Neural progenitor cell (in vitro differentiated cells): Measurements from ENCODE around the gene REC114. TPM values are rescaled to one million over a fixed set of nuclear protein-coding genes. Genes with fewer than 3 reads are reported as not detected.
A peak's percentile ranks its signal among the peaks of the same experiment; 100 is the strongest.

ENCODE experiments used
- DNase-seq: peaks from one replicate; pipeline ENCODE4 v3.0.0-alpha.2; 2016; ENCODE audit warnings: low spot score
- H2AFZ ChIP-seq: fragments of 200-600 bp; sonication (generic); replicated peaks from 2 replicates; pipeline ENCODE4 v1.6.1; 2016; ENCODE audit warnings: antibody characterized with exemption
- H3F3A ChIP-seq: fragments of 200-600 bp; sonication (generic); 2 replicates; pipeline ENCODE4 v1.6.1; 2016; ENCODE audit warnings: antibody characterized with exemption, low read depth
- H3K27ac ChIP-seq: fragments of 200-600 bp; sonication (generic); 2 replicates; pipeline ENCODE4 v1.5.1; 2016; ENCODE audit warnings: mild to moderate bottlenecking
- H3K27me3 ChIP-seq: fragments of 200-600 bp; sonication (generic); 2 replicates; pipeline ENCODE4 v1.6.1; 2016; ENCODE audit warnings: mild to moderate bottlenecking, moderate library complexity
- H3K36me3 ChIP-seq: fragments of 200-600 bp; sonication (generic); 2 replicates; pipeline ENCODE4 v1.5.1; 2016
- H3K4me1 ChIP-seq: fragments of 200-600 bp; sonication (generic); 2 replicates; pipeline ENCODE4 v1.6.1; 2016; ENCODE audit warnings: mixed run types
- H3K4me2 ChIP-seq: fragments of 200-600 bp; sonication (generic); 2 replicates; pipeline ENCODE4 v1.6.1; 2016
- H3K4me3 ChIP-seq: fragments of 200-600 bp; sonication (generic); 2 replicates; pipeline ENCODE4 v1.5.1; 2016
- H3K79me2 ChIP-seq: fragments of 200-600 bp; sonication (generic); 2 replicates; pipeline ENCODE4 v1.6.1; 2016; ENCODE audit warnings: low read depth
- H3K9ac ChIP-seq: fragments of 200-600 bp; sonication (generic); 2 replicates; pipeline ENCODE4 v1.6.1; 2016
- H3K9me3 ChIP-seq: fragments of 200-600 bp; sonication (generic); 2 replicates; pipeline ENCODE4 v1.5.1; 2016; ENCODE audit warnings: low read depth
- H4K20me1 ChIP-seq: fragments of 200-600 bp; sonication (generic); 2 replicates; pipeline ENCODE4 v1.6.1; 2016; ENCODE audit warnings: low read depth
- H3K27ac Mint-ChIP-seq: 3 replicates; pipeline ENCODE4 v1.8.0; 2021; ENCODE audit warnings: mixed read lengths
- H3K27me3 Mint-ChIP-seq: 2 replicates; pipeline ENCODE4 v1.8.0; 2022; ENCODE audit warnings: low read depth, mild to moderate bottlenecking, inconsistent platforms, moderate library complexity, mixed read lengths; ENCODE audit not compliant: insufficient read depth
- H3K36me3 Mint-ChIP-seq: 3 replicates; pipeline ENCODE4 v1.8.0; 2021; ENCODE audit warnings: mixed read lengths
- H3K4me1 Mint-ChIP-seq: 3 replicates; pipeline ENCODE4 v1.8.0; 2021; ENCODE audit warnings: mixed read lengths
- H3K4me3 Mint-ChIP-seq: 3 replicates; pipeline ENCODE4 v1.8.0; 2021; ENCODE audit warnings: mild to moderate bottlenecking, moderate library complexity, mixed read lengths
- H3K9me3 Mint-ChIP-seq: 3 replicates; pipeline ENCODE4 v1.8.0; 2020; ENCODE audit warnings: mixed read lengths
- CTCF ChIP-seq: fragments of 200-600 bp; sonication (generic); IDR thresholded peaks from 2 replicates; pipeline ENCODE4 v1.5.1; 2017; ENCODE audit warnings: antibody characterized with exemption, mild to moderate bottlenecking
- EZH2 ChIP-seq: fragments of 200-600 bp; sonication (generic); IDR thresholded peaks from 2 replicates; pipeline ENCODE4 v1.6.1; 2017; ENCODE audit warnings: antibody characterized with exemption, mild to moderate bottlenecking, moderate library complexity
- EZH2phosphoT487 ChIP-seq: fragments of 200-600 bp; sonication (generic); IDR thresholded peaks from 2 replicates; pipeline ENCODE4 v1.6.1; 2017; ENCODE audit warnings: antibody characterized with exemption
- total RNA-seq: library from RNA; depleted of rRNA; stranded (reverse); fragments of >200 nt; gene quantifications from 2 replicates; pipeline ENCODE4 v1.2.3, GENCODE V29; 2015; ENCODE audit warnings: low replicate concordance

Gene REC114
- total RNA-seq, 1 donor from 2014 or later = not detected

DNA sequence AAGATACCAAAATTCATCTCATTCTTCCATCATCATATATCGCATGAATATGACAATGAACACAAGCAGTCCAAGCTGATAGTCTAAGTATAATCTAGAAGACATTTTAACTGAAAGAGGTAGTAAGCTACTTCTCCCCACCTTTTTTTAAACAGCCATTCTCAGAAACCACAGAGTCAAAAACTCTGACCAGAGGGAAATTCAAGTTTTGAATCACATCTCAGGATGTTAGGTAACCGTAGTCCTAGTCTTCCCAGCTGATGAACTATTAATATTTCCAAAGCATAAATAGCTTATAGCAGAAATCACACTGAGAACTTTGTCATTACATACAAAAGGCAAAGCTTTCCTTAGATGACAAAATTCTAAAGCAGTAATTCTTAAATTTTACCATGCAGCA, 164.4 kb downstream of the REC114 start:
- H3K27ac Mint-ChIP-seq = no peak overlapping the region

GRCh38 chr15:73607843-73608242, 164.9 kb downstream of the REC114 start:
- no peak overlapping the region for H3K27ac ChIP-seq
- H3K9me3 ChIP-seq = no peaks in the 10 kb centered on the region
- no peak overlapping the region for H3K4me3 ChIP-seq
- no peaks in the 10 kb centered on the region for H3K27me3 ChIP-seq
- H4K20me1 ChIP-seq = peaks cover 87% of the 10 kb centered on the region
- TF ChIP-seq EZH2 (no peak), EZH2phosphoT487 (no peak), CTCF (no peak)
- no peak for DNase-seq
- H3K4me2 ChIP-seq = no peak overlapping the region
- no peaks in the 10 kb centered on the region for H3K36me3 ChIP-seq
- no peak overlapping the region for H3K27ac Mint-ChIP-seq
- H3K4me1 Mint-ChIP-seq = peaks cover 20% of the 10 kb centered on the region
- peaks cover 34% of the 10 kb centered on the region for H3K4me1 ChIP-seq
- H2AFZ ChIP-seq = no peak overlapping the region
- no peak overlapping the region for H3K4me3 Mint-ChIP-seq
- no peaks in the 10 kb centered on the region for H3K27me3 Mint-ChIP-seq
- peaks cover 16% of the 10 kb centered on the region for H3F3A ChIP-seq
- no peak overlapping the region for H3K9ac ChIP-seq
- H3K36me3 Mint-ChIP-seq = peaks cover 6% of the 10 kb centered on the region
- H3K9me3 Mint-ChIP-seq = peaks cover 2% of the 10 kb centered on the region
- peaks cover 100% of the 10 kb centered on the region for H3K79me2 ChIP-seq

More for the DNA sequence above, 164.4 kb downstream of the REC114 start:
- no peak for DNase-seq
- TF ChIP-seq EZH2phosphoT487 (no peak), EZH2 (no peak), CTCF (no peak)
- H3K36me3 Mint-ChIP-seq = peaks cover 6% of the 10 kb centered on the region
- Histone ChIP-seq H3F3A (peaks cover 20% of the 10 kb centered on the region), H3K27me3 (no peaks in the 10 kb centered on the region), H4K20me1 (peaks cover 92% of the 10 kb centered on the region), H3K4me2 (no peak overlapping the region), H3K79me2 (peaks cover 100% of the 10 kb centered on the region), H3K27ac (no peak overlapping the region), H3K9ac (no peak overlapping the region), H3K4me1 (peaks cover 39% of the 10 kb centered on the region), H3K4me3 (no peak overlapping the region), H2AFZ (no peak overlapping the region), H3K9me3 (no peaks in the 10 kb centered on the region), H3K36me3 (no peaks in the 10 kb centered on the region)
- no peaks in the 10 kb centered on the region for H3K27me3 Mint-ChIP-seq
- no peak overlapping the region for H3K4me3 Mint-ChIP-seq
- peaks cover 18% of the 10 kb centered on the region for H3K4me1 Mint-ChIP-seq
- peaks cover 2% of the 10 kb centered on the region for H3K9me3 Mint-ChIP-seq

DNA sequence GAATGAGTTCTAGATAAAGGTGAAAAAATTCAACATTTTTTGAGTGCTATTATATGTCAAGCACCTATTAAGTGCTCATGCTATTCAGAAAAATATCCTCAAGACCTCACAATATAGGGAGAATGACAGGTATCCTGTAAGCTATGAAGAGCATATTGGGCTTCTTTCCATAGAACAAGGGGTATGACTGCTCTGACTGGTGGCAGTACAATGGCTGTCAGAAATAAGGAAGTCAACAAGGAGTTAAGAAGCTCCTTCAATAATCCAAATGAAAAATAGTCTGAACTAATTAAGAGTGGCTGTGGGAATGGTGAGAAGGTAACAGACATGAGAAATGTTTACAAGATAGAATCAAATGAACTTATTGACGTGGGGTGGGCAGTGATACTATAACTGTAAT, 165.5 kb downstream of the REC114 start:
- Histone ChIP-seq H4K20me1 (peaks cover 81% of the 10 kb centered on the region), H3K9ac (no peak overlapping the region), H3F3A (peaks cover 10% of the 10 kb centered on the region), H3K4me3 (no peak overlapping the region), H3K27me3 (no peaks in the 10 kb centered on the region), H3K36me3 (no peaks in the 10 kb centered on the region), H2AFZ (no peak overlapping the region), H3K4me2 (no peak overlapping the region), H3K27ac (no peak overlapping the region), H3K79me2 (peaks cover 100% of the 10 kb centered on the region), H3K9me3 (no peaks in the 10 kb centered on the region), H3K4me1 (peaks cover 28% of the 10 kb centered on the region)
- peaks cover 8% of the 10 kb centered on the region for H3K36me3 Mint-ChIP-seq
- no peak for DNase-seq
- H3K27me3 Mint-ChIP-seq = no peaks in the 10 kb centered on the region
- H3K4me1 Mint-ChIP-seq = peaks cover 20% of the 10 kb centered on the region
- peak overlapping the region; percentile 22 for H3K27ac Mint-ChIP-seq
- TF ChIP-seq CTCF = no peak
- no peak for TF ChIP-seq EZH2
- TF ChIP-seq EZH2phosphoT487 = no peak
- H3K9me3 Mint-ChIP-seq = peaks cover 2% of the 10 kb centered on the region
- no peak overlapping the region for H3K4me3 Mint-ChIP-seq
